SKM-1 treated with dmso at 0.1 percent for 144 hours (cell line): ENCODE measurements around the gene GCK.
"Not testable (repeated sequence)": the region's sequence is repeated elsewhere in the genome, so short reads cannot be mapped to it uniquely, and the experiment has no call there.

ENCODE experiments used
- DNase-seq: peaks from one replicate; lab custom pipeline; 2025; ENCODE audit not compliant: unreplicated experiment; lab: John Stamatoyannopoulos, UW

GCK gene

DNA sequence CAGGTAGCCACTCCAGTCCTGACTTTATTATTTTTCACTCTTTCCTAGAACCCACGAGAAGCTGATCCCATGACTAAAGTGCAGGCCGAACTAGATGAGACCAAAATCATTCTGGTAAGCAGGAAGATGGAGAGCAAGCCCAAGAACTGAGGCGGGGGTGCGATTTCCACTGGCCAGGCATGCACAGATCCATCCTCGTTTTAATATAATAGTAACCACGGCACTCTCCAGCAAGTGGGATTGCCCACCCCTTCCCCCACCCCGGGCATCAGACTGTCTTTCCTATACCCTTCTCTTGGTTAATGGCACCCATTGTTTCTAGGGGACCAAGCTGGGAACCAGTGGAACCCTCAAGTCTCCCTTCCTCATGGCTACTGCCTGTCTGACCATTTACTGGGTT lies 18.8 kb upstream of the GCK start:
- DNase-seq = no peak

DNA sequence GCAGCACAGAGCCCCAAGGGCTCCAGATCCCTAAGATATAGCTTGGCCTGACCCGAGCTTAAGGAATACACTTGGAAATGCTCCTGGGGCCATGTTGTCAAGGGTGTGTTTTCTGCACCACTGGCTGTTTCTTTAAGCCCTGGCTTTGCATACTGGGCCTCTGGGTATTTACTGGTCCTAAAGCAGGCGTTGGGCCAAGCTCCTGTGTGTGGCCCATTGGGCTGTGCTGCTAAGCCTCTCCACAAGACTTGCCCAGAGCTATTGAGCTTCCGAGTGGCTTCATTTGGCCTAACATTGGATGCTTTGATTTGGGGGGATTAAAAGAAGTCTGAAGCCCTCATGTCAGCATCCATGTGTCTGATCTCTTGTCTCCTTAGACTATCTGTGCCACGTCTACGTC lies 16.8 kb upstream of the GCK start:
- no peak for DNase-seq

DNA sequence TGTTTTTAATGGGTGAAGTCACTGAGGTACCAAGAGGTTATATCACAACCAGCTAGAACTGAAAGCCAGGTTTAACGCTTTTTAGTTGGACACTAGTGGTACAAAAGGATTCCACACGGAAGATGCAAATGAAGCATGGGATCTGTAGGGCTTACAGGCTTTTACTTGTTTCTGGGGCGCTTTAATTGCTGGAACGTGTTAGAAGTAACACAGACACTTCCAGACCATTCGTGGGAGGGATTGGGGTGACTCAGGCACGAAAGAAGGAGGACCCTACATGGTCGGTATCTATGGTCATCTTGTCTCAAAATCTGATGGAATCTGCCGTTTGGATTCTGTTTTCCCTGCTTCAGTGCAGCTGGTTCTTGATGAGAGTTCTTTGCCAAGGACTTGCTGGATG lies 12.6 kb upstream of the GCK start:
- no peak for DNase-seq

DNA sequence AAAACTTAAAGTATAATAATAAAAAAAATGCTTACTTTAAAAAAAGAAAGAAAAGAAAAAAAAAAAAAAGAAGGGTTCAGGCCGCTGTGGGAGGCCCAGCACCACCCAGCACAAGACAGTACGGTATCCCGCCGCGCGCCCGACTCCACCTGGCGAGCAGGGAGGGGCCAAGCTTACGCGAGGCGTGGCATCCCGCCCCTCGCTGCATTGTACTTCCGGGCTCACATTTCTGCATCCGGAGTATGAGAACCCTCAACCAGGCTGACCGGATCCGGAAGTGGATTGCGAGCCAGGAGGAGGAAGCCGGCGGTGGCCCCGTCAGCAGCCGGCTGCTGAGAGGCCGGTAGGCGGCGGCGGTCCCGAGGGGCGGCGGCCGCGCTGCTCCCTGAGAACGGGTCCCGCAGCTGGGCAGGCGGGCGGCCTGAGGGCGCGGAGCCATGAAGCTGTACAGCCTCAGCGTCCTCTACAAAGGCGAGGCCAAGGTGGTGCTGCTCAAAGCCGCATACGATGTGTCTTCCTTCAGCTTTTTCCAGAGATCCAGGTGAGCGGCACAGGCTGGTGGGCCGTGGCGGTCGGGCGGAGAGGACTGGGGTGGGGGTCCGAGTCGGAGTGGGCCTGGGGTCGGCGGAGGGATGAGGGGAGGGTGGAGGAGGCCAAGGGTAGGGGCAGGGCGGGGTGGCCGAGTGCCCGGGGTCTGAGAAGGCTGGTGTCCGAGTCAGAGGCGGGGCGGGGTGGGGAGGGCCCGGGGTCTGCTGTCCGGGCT lies 11.6 kb upstream of the GCK start, which contains the start of gene YKT6:
Gene YKT6 (plus strand): TSS at position 280 of the 763 bp plus-strand sequence. CDS start 158 bp downstream, at position 438.
- DNase-seq = peak; percentile 96

DNA sequence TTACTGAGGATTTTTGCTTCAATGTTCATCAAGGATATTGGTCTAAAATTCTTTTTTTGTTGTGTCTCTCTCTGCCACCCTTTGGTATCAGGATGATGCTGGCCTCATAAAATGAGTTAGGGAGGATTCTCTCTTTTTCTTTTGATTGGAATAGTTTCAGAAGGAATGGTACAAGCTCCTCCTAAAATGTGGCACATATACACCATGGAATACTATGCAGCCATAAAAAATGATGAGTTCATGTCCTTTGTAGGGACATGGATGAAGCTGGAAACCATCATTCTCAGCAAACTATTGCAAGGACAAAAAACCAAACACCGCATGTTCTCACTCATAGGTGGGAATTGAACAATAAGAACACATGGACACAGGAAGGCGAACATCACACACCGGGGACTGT lies 10.9 kb upstream of the GCK start:
- not testable (repeated sequence) for DNase-seq

DNA sequence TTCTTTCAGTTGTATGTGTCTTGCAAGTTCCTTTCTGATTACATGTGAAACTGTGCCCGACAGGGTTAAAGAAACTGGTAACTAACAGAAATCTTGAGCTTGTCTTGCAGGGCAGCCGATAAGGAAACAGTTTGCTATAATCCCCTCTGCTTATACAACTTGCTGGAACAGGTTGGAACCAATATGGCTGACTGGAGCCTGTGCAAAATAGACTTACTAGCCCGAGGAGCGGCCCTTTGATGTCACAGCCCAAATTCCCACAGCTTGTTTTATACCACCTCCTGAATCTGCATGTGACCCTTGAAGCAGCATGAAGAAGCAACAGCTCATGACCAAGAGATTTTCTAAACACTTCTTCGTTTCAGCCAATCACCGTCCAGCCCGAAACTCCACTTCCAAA lies 8.2 kb upstream of the GCK start:
- no peak for DNase-seq

DNA sequence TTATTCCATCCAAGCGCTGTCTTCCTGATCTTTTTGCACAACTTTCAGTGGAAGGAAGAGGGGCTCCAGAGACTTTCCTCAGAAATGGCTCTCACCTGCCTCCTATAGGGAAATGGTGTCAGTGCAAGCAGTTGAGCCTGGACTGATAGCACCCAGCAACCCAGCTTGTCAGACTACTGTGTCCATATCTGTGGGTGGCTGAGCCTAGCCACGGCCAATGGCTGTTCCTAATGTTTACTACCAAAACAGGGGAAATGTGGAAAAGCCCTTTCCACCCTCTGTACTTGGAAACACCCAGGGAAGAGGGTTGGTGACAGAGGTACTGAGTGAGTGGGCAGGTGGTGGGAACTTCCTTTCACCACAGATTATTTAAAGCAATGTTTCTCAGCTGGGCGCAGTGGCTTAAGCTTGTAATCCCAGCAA lies 7.2 kb upstream of the GCK start:
- peak; percentile 40 for DNase-seq

DNA sequence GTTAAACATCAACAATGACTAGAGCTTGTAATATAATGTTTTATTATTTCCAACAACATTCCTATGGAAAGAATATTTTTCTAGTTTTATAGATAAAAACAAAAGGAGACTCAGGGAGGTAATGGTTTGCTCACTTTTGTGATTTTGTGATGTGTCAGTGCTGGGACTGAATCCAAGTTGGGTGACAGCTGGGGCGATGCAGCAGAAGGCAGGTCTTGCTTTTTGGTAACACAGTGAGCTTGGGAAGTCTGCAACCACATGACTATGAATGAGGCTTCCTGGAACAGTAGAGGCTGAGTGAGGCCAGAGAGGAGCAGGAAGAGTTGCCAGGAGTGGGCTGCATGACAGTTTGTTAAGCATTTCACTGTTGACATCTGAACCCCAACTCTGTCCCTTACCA lies 6.7 kb upstream of the GCK start:
- DNase-seq = no peak

DNA sequence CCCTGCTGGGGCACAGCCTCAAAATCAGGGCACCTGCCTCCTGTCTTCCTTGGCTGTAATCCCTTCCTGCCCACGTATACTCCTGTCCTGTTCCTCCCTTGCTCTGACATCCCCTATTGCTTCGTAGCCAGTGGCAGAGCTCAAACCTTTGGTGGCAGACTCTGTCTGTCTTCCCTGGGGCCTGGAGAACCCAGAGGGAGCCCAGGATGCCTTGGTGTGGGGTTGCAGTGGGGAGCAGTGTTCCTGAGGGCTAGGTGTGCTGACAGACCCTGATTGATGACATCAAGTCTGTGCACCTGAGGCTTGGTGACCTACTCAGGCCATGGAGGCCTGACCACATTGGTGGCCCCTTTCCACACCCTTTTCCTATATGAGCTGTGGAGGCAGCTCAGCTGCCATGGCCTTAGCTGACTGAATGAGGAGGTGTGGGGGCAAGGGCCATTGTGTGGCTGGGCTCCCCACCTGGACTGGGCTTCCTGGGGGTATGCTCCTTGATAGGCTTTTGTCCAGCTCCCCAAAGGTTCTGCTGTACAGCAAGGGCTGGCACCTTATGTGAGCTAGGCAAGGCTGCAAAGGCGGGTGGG lies 5.4 kb upstream of the GCK start:
- DNase-seq = no peak

DNA sequence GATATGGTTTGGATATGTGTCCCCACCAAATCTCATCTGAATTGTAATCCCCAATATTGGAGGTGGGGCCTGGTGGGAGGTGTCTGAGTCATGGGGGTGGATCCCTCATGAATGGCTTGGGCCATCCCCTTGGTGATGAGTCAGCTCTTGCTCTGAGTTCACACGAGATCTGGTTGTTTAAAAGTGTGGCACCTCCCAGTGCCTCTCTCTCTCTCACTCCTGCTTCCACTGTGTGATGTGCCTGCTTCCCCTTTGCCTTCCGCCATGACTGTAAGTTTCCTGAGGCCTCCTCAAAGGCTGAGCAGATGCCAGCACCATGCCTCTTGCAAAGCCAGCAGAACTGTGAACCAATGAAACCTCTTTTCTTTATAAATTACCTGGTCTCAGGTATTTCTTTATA lies 4.8 kb upstream of the GCK start:
- DNase-seq = no peak

DNA sequence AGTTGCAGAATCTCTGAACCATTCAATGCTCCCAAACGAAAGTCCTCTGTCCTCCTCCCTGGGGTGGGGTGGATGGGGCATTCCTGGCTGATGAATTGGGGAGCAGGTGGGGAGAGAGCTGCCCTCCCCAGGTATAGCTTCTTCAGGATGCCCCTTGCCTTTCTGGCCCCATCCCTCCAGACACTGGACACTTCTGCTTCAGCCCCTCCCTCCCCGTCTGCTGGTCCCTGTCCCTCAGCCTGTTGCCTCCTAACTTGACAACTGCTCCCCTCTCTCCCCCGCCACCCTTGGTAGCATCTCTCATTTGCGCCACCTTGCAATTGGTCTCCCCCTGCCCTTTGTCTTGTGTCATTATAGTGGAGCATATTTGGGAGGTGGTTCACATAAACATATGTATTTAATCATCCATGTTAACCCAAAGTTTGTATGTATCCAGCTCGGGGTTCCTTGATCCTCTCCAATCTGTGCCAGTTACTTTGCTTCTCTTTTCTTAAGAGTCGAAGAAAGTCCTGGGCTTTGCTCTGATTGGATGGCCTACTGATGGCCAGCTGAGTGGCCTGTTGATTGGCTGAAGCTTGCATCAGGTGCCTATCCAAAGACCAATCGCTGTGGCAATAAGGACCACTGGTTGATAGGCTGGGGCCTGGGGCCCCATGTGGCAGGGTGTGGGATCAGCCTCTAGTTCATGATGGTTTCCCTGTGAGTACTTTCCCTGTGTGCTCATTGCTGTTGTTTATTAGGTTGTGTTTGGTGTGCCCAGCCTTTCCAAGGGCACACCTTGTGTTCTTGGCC lies 4.0 kb upstream of the GCK start:
- no peak for DNase-seq

DNA sequence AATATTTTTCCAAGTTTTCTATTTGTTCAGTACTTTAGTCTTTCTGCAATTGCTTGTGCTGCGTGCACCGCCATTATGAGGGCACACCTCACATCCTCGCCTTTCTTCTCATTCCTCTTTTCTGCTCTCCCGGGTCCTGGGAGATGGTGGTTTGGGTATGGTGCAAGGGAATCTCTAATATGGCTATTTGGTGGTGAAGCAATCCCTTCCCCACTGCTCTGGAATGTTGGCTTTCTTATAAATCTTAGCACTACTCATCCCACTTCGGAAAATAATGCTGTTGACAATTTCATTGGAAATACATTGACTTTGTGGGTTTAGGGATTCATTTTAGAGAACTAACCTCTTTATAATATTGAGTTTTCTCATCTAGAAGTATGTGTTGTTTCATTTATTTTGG lies 1.9 kb upstream of the GCK start:
- no peak for DNase-seq

DNA sequence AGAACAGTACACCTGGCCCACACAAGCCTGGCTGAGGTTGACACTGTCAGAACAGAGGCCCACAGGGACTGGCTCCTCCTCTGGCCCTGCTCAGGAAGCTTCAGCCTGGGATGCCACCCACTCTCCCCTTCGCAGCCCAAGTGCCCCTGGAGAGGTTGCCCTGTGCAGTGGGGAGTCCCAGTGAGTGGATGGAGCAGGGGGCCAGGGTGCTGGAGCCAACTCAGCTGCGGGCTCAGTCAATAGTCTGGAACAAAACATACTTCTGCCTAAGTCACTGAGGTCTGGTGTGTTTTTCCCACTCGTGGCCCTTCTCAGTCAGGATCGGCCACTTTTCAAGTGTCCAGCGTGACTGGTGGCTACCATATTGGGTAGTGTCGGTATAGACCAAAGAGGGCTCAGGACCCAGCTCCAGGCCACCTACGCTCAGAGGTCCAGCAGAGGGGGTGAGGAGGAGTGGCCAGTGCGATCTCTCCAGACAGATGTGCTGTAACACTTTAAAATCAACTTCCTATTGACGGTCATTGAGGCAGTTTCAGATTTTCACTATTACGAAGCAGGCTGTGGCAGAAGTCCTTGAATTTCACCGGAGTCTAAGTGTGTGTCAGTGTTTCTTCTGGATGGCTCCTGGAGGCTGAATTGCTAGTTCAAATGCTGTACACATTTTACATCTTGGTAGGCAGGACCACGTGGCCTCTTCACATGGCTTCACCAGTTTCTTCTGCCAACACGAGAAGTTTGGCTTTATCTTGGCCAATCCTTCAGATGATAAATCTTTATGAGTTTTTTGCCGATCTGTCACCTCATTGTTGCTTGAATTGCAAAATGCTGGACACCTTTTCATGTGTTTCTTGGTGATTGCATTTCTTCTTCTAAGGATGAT lies 994 bp upstream of the GCK start:
- DNase-seq = no peak

DNA sequence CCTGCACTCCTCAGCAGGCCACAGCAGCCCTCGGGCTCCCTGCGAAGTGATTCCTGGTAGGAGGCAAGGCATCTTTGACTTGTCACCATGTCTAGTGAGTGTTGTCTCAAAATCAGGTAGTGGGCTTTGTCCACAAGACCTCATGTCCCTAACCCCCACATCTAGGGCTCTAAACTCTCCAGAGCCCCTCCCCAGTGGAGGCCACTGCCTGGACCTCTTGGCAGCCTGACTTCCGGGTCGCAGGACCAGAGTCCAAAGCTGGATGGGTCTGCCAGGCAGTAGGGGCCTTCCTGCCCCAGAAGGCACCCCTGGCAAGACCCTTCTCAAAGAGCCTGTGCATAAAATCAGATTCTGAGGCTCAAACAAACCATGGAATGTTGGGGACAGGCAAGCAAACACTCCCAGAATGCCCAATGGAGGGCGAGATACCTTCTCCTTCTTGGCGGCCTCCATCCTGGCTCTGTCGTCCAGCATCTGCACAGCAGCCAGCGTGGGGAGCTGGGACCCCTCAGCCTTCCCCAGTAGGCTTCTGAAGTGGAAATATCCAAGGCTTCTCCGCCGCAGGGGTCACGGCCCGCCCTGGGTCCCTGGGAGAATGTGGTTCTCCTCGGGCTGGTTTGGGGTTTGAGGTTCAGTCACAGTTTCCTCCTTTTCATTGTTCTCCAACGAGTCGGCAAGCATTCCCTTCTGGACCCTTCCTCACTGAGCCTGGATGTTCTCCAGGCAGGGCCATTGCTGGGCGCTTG lies 586 bp downstream of the GCK start:
- DNase-seq = no peak

DNA sequence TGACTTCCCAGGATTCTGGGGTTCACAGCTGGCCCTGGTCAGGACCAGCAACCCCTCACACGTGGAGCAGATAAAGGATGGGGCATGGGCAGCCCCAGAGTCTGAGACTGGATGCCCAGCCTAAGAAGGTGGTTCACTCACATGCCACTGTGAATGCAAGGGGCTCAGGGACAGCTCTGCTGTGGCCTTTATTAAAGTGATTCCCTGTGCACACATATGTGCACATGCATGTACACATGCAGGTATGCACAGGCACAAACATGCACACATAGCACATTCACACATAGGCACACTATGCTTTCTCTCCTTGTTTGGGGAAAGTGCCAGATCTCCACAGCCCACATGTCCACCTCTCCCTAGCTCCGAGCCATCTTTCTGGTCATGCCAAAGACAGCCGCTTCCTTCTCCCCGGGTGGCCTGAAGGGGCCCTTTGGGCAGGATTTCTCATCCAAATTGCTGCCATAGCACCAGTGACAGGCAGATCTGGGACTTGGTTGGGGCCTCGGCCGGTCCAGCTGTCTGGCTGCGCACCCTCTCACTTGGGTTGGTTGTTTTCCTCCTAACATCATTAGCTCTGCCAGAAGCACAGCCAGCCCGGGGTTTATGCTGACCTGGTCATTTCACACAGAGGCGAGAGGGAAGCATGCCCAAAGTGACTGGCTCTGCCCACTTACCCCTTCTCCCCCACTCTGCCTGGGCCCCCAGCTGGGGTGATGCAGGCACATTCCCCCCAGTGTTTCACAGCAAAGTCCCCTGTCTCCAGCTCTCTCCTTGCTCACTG lies 1.4 kb downstream of the GCK start:
- no peak for DNase-seq

DNA sequence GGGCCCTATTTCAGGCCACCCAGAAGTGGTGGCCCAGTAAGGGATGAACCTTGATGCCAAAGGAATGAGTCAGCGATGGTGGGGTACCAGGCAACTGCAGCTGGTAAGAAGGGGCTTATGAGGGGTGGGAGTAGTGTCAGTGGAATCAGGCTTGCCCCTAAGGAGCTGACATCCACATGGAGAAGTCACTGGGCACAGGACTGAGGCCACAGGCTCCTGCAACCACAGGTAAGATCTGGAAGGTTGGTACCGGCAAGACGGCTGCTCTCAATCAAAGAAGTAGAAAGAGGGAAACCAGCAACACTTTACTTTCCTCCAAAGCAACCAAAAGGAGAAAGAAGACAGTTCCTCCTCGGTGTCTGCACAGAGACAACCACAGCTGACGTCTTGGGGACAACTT lies 2.5 kb downstream of the GCK start:
- no peak for DNase-seq

DNA sequence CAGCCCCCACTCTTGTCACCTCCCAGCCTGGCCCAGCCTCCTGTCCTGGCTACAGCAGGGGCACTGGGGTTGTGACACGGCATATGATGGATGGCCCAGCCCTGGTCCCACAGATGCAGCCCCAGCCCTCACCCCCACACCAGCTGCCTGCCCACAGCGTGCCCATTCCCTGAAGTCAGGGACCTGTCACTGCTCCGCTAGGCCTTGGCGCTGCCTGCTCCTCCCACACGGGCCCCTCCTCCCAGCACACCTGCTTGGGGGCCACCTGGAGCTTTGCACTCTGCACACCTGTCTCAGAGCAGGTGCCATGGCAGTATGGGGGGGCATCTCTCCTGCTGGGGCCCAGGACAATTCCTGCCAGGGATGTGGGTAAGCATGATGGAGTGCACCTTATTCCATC lies 3.5 kb downstream of the GCK start:
- DNase-seq = no peak

DNA sequence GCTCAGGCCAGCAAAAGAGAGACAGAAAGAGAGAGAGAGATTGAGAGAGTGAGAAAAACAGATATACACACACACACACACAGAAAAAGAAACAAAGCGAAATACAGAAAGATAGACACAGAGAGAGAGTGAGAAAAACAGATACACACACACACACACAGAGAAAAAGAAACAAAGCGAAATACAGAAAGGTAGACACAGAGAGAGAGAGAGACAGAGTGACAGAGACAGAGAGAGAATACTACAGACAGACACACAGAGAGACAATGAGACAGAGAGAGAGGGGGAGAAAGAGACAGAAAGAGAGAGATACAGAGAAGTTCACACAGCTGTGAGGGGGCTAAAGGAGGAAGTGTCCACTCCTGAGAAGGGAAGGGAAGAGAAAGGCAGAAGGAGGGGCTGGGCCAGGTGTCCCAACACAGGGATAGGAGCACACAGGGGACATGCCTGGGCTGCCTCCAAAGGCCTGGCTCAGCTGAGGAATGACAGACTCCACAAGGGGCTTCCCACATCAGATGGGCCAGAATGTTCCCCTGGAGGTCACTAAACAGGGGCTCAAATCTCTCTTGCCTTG lies 4.3 kb downstream of the GCK start:
- DNase-seq = no peak

DNA sequence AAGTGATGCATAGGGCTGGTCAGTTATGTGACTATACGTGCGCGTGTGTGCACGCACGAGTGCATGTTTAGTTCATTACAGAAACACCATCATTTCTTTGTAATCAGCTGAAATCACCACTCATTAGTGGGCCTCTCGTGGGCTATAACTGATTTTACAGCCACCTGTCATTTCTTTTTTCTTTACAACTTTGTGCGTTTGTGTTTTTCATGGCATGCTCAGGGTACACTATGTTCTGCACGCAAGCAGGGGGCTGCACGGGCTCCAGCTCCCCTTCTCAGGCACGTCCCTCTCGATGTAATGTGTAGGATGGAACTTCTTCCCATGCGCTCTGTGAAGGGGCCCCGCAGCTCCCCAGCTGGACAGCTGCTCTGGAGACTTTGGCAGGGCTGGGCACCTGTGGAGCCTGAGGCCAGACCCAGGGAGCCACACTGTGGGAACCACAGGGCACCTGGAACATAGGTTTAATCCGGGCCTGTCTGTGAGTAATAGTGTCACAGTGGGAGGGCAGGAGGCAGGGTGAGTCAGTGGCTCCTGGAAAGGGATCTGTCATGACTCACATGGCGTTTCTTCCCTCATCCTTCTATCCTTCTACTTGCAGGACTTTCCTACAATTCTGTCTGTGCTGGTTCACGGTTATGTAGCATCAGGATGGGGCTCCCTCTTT lies 4.9 kb downstream of the GCK start:
- DNase-seq = no peak
